HG02852 (cell line): ENCODE data around the gene UBE2D2.

ENCODE experiments used
- ATAC-seq: cut with Tn5 transposase; IDR thresholded peaks from one replicate; pipeline ENCODE4 v1.9.1; 2021; ENCODE audit warnings: mild to moderate bottlenecking, moderate library complexity; ENCODE audit not compliant: unreplicated experiment

UBE2D2 gene

GRCh38 chr5:139646111-139646510 is 85.0 kb downstream of the UBE2D2 start:
- ATAC-seq: no peak

DNA sequence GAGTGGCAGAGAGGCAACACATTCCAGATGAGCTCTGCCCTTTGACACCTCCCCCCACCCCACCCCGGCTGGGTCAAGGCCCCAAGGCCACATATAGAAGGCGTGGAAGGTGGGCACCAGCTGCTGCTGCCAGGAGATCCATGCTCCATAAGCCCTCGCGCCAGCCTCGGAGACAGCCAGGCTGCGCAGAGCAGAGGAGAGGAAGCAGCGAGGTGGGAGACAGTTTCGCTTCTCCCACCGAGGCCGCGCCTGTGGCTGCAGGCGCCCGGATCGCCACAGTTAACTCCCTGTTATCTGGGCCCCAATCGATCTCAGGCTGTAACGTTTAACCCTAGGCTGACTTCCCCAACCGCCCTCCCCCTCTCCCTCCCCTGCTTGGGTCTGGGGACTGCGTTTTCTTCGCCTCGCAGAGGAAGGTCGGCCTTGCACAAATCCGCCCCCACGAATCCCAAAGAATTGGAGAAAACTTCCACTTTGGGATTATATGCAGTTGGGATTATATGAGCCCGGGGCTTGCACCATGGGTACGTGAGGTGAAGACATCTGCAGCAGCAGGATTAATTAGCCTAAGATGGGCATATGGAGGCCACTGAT is 85.9 kb downstream of the UBE2D2 start:
- ATAC-seq: no peak

GRCh38 chr5:139647506-139648204 is 86.5 kb downstream of the UBE2D2 start:
- no peak for ATAC-seq

DNA sequence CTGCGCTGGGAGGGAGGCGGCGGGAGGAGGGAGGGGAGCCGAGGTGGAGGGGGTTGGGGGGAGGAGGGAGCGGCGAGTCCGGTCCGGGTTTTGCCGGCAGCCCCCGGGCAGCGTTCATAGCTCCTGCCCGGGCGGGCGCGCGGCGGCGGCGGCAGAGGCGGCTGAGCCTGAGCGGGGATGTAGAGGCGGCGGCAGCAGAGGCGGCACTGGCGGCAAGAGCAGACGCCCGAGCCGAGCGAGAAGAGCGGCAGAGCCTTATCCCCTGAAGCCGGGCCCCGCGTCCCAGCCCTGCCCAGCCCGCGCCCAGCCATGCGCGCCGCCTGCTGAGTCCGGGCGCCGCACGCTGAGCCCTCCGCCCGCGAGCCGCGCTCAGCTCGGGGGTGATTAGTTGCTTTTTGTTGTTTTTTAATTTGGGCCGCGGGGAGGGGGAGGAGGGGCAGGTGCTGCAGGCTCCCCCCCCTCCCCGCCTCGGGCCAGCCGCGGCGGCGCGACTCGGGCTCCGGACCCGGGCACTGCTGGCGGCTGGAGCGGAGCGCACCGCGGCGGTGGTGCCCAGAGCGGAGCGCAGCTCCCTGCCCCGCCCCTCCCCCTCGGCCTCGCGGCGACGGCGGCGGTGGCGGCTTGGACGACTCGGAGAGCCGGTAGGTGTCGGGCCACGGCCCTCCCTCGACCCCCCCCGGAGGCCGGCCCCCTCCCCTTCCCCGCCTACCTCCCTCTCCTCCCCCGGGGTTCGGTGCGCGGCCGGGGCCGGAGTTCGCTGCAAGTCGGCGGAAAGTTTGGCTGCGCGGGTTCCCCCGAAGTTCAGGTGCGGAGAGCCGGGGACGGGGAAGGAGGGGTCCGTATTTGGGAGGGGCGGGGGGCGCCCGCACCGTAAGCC is 87.3 kb downstream of the UBE2D2 start, which contains the start of gene CXXC5:
Gene CXXC5 (plus strand): TSS at position 145 of the 877 bp plus-strand sequence. CDS start 32,175 bp downstream, outside the sequence.
- peak; percentile 33 for ATAC-seq

- peak; percentile 5 for ATAC-seq
Measured at GRCh38 chr5:139649082-139649991, 88.2 kb downstream of the UBE2D2 start.

- ATAC-seq: no peak
Measured at GRCh38 chr5:139650031-139650688, 89.0 kb downstream of the UBE2D2 start.

GRCh38 chr5:139650689-139651042 is 89.5 kb downstream of the UBE2D2 start:
- no peak for ATAC-seq

- no peak for ATAC-seq
Measured at GRCh38 chr5:139651043-139651834, 90.1 kb downstream of the UBE2D2 start.

GRCh38 chr5:139651853-139652787 is 91.0 kb downstream of the UBE2D2 start:
- peak; percentile 30 for ATAC-seq

GRCh38 chr5:139652788-139653241 is 91.7 kb downstream of the UBE2D2 start:
- ATAC-seq: peak; percentile 31

DNA sequence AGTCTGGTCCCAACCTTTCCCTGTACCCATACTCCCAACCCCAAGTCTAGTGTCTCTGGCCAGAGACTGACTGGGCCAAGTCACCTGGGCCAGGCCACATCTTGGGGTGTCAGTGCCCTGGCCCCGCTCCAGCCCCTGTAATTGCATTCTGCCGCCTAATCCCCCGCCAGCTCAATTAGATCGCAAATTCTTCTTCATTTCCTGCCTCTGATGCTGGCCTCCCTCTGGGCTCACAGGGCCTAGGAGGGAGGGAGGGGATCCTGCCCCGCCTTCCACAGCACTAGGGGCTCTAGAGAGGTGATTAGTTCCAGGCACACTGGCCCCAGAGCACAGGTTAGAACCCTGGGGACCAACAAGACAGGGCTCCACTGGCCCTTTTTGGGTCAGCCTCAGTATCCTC is 92.5 kb downstream of the UBE2D2 start:
- no peak for ATAC-seq

GRCh38 chr5:139654464-139654863 is 93.3 kb downstream of the UBE2D2 start:
- ATAC-seq: no peak

GRCh38 chr5:139654871-139655491 is 93.8 kb downstream of the UBE2D2 start:
- ATAC-seq: no peak

DNA sequence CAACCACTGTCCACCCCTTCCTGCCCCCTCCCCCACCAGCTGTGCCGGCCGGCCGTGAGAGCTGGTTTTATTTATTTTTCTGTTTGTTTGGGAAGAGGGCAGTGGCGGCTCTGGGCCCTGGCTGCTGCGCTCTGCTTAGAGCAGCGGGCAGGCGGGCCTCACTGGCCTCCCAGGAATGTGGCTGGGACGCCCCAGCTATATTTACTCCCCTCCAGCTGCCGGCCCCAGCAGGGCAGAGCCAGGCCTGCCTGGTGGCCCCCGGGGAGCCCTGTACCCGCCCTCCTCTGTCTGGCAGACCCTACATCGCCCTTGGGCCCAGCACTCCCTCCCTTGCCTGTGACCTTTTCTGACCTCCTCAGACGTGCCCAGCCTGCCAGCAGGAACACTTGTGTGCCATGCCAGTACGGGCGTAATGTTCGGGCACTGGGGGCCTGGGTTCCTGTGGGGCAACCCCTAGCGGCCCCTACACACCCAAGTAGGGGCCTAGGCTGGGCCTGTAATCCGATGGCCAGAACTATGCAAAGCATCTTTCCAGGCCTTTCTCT is 94.7 kb downstream of the UBE2D2 start:
- ATAC-seq: no peak

GRCh38 chr5:139657363-139658321 is 96.5 kb downstream of the UBE2D2 start:
- no peak for ATAC-seq

DNA sequence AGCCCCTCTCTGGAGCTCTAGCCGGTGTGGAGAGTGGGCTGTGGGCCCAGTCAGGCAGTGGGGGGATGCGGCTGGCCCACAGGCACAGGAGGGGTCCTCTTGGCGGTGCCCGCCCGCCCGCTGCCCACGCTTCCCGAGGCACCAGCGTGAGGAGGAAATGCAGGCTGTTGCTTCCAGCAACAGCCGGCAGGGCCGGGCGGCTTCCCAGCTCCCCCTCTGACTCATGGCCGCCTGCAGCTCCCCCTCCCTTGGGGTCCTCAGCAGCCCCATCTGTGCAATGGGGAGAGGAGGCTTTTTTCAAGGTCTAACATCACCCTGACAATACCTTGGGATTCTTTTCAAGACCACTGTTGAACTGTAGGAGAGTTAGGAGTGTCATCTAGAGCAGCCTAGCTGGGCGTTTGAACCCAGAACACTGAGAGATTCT is 97.4 kb downstream of the UBE2D2 start:
- no peak for ATAC-seq
